Esophagus squamous epithelium (tissue), 5 donors: ENCODE measurements around the gene PEX6. TPM values are rescaled to one million over a fixed set of nuclear protein-coding genes. Genes with fewer than 3 reads are reported as not detected.
A peak's percentile ranks its signal among the peaks of the same experiment; 100 is the strongest.

Experiments
- DNase-seq: peaks from one replicate; lab custom pipeline; 2025; lab: John Stamatoyannopoulos, UW
- H3K27ac ChIP-seq, 4 donors: fragments of 200-600 bp; sonication (generic); one replicate each; pipeline ENCODE4 v1.5.1; 2016 to 2019; ENCODE audit warnings: mild to moderate bottlenecking in 1 of 4
- H3K27me3 ChIP-seq, 4 donors: fragments of 200-600 bp; sonication (generic); 1 replicate in 3 of 4; 2 replicates in 1 of 4; pipeline versions ENCODE4 v1.5.1 to v1.6.0; 2017 to 2021; ENCODE audit warnings: antibody characterized with exemption in 1 of 4
- H3K36me3 ChIP-seq, 3 donors: fragments of 200-600 bp; sonication (generic); one replicate each; pipeline ENCODE4 v1.5.1; 2016 to 2019
- H3K4me1 ChIP-seq, 3 donors: fragments of 200-600 bp; sonication (generic); one replicate each; pipeline ENCODE4 v1.5.1; 2017 to 2019
- H3K4me3 ChIP-seq, 4 donors: fragments of 200-600 bp; sonication (generic); 1 replicate in 3 of 4; 2 replicates in 1 of 4; pipeline ENCODE4 v1.5.1; 2016 to 2019; ENCODE audit warnings: mild to moderate bottlenecking in 2 of 4, moderate library complexity in 1 of 4
- H3K9me3 ChIP-seq, 3 donors: fragments of 200-600 bp; sonication (generic); one replicate each; pipeline ENCODE4 v1.5.1; 2016 to 2019
- CTCF ChIP-seq, 6 experiments: fragments of 450-650 bp in 4 of 6; fragments of 200-600 bp in 2 of 6; sonication (generic) in 2 of 6; IDR thresholded peaks; one replicate each; pipeline ENCODE4 v1.5.1; 2016 to 2019; ENCODE audit warnings: antibody characterized with exemption in 6 of 6, mild to moderate bottlenecking in 4 of 6, moderate library complexity in 4 of 6
- POLR2A ChIP-seq, 4 donors: fragments of 450-650 bp; IDR thresholded peaks; one replicate each; pipeline ENCODE4 v1.6.1; 2017; ENCODE audit warnings: antibody characterized with exemption in 4 of 4, mild to moderate bottlenecking in 4 of 4, moderate library complexity in 3 of 4
- WGBS, 2 donors: methylation state at CpG; one replicate each; pipeline ENCODE4 v1.1.5; 2018; 5-methylcytosine and 5-hydroxymethylcytosine counted together
- intact Hi-C: fragments of 100-400 bp; cut with DNase I; formaldehyde crosslinking; loops from one replicate; pipeline ENCODE4 v1.15.0; 2022
- total RNA-seq, 4 donors: library from RNA; depleted of rRNA; stranded (reverse); fragments of >200 nt; gene quantifications; one replicate each; pipeline ENCODE4 v1.1.0, GENCODE V29; 2016
- donor health status: DM: yes; HTN: yes; CAD: no.

Gene PEX6
- total RNA-seq, 4 donors from 2014 or later: 11.3 to 21.2 (median 17.1) TPM

- no peak for DNase-seq
- Histone ChIP-seq H3K4me3 (no peak overlapping the region), H3K9me3 (no peaks in the 10 kb centered on the region), H3K4me1 (peaks cover 19 to 48% (median 23%) of the 10 kb centered on the region in 3 donors), H3K36me3 (peaks cover 0 to 50% (median 9%) of the 10 kb centered on the region in 3 donors), H3K27ac (no peak overlapping the region), H3K27me3 (no peaks in the 10 kb centered on the region)
- 67% methylated on average over 1 of the region's 1 CpG; no CpG with 5 or more reads in 1 of the 2 donors for WGBS, 2 donors
- no peak for TF ChIP-seq POLR2A (IDR thresholded peaks at IDR 0.05)
- TF ChIP-seq CTCF (IDR thresholded peaks at IDR 0.05): no peak
- intact Hi-C loops: no loop called here
Measured at GRCh38 chr6:42988486-42989020, 9.6 kb upstream of the PEX6 start.

DNA sequence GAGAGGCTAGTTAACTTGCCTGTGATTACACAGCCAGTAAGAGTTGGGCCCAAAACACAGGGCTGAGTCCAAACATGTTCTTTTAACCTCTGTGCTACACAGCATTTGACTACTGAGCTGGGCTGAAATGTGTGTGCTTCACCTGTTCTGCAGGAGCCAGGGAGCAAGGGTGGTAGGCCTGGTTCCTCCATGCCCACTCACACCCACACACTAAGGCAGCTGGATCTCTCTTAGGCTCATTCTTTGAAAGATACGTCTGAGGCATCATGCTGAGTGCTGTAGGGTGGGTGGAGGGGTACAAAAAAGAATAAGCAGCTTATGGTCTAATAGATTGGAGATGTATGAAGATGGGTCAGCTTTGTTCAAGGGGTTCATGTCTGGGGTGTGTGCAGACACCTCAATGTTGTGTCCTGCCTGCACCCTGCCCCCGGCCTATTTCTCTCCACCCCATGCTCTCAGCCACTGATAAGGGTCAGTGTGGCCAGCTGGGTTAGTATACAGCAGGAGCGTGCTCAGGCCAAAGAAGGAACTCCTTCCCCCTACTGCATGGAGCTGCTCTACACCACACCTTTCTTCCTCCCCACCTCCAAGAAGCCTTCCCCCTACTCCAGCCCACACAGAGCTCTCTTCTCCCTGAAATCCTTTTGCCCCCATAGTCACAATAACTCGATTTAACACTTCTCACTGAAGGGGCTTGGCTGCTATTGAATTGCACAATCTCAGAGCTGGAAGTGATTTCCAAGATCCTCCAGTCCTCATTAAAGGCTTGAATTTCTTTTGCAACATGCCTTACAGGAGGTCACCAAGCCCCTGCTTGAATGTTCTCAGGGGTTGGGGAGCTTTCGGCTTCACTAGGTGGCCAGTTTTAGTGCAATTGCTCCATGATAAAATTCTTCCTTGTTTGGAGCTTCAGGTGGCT lies 8.8 kb upstream of the PEX6 start:
- intact Hi-C loops: no loop called here
- H3K36me3 ChIP-seq: peaks cover 0 to 42% (median 9%) of the 10 kb centered on the region in 3 donors
- H3K4me1 ChIP-seq: peaks cover 24 to 52% (median 27%) of the 10 kb centered on the region in 3 donors
- H3K9me3 ChIP-seq: no peaks in the 10 kb centered on the region
- no peak for DNase-seq
- 79 to 80% methylated on average over 5 of the region's 5 CpGs for WGBS, 2 donors
- no peaks in the 10 kb centered on the region for H3K27me3 ChIP-seq
- no peak overlapping the region for H3K4me3 ChIP-seq
- no peak overlapping the region for H3K27ac ChIP-seq
- TF ChIP-seq CTCF (IDR thresholded peaks at IDR 0.05) (no peak), POLR2A (IDR thresholded peaks at IDR 0.05) (no peak)

GRCh38 chr6:42984924-42985475 lies 6.0 kb upstream of the PEX6 start:
- Histone ChIP-seq H3K9me3 (no peaks in the 10 kb centered on the region), H3K4me3 (peak overlapping the region; percentile 63 to 99 (median 74)), H3K4me1 (peaks cover 24 to 57% (median 29%) of the 10 kb centered on the region in 3 donors), H3K27me3 (no peaks in the 10 kb centered on the region), H3K36me3 (peaks cover 0 to 14% (median 9%) of the 10 kb centered on the region in 3 donors), H3K27ac (peak overlapping the region; percentile 86 to 94 (median 88))
- no peak for DNase-seq
- intact Hi-C loops: no loop called here
- TF ChIP-seq POLR2A (IDR thresholded peaks at IDR 0.05): no peak
- TF ChIP-seq CTCF (IDR thresholded peaks at IDR 0.05): no peak
- WGBS, 2 donors: 7 to 11% methylated on average over 7 to 13 of the region's 13 CpGs

DNA sequence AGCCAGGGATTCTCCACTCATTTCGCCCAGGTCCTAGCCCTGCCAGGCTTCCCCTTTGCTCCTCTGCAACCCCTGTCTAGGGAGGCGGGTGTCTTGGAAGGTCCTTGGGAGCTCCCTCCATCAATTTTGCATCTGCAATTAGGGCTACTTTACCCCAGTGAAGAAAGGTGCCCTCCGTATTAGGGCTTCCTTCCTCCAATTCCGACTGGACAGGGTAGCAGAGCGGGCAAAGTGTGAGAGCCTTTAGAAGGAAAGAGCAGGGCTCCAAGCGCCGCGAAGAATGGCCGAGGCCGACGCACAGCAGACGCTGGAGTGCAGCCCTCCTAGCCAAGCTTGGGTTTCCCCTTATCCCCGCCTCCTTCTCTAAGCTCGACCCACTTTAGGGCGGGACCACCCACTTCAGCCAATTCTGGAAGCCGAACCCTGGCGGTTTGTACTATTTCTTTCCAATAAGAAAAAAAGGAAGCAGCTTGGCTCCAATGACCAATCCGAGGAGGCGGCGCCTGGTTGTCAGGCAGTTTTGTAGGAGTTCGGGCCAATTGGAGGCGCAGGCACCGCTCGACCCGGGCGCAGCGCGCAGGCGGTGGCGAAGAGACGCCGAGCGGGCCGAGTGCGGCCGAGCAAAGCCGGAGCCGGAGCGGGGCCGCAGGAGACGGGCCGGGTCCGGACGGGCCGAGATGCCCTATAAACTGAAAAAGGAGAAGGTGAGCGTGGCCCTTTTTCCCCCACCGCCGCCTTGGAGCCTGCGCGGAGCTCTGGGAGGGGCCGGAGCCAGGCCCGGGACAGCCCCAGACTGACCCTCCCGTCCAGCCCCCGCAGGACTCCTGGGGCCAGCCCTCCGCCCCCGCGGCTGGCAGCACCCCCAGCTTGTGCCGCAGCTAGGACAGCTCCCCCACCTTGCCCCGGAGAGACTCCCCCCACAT lies 5.3 kb upstream of the PEX6 start, which contains the start of gene PPP2R5D:
TSS of gene PPP2R5D (plus strand) at position 570 of the 923 bp plus-strand sequence. CDS start at position 678, 108 bp downstream.
- peaks cover 30 to 65% (median 34%) of the 10 kb centered on the region in 3 donors for H3K4me1 ChIP-seq
- no peaks in the 10 kb centered on the region for H3K27me3 ChIP-seq
- intact Hi-C loops: no loop called here
- no peaks in the 10 kb centered on the region for H3K9me3 ChIP-seq
- DNase-seq: peak; percentile 93
- H3K4me3 ChIP-seq: peak within 1 kb of the TSS; percentile 63 to 99 (median 74)
- H3K27ac ChIP-seq: peak within 1 kb of the TSS; percentile 86 to 94 (median 88)
- peaks cover 0 to 7% (median 3%) of the 10 kb centered on the region in 3 donors for H3K36me3 ChIP-seq
- TF ChIP-seq POLR2A (IDR thresholded peaks at IDR 0.05) (peak in 1 of 4 donors; percentile 79), CTCF (IDR thresholded peaks at IDR 0.05) (peak in 3 of 6 experiments; percentile 10 to 24 (median 21))
- 1% methylated on average over 25 to 27 of the region's 59 CpGs for WGBS, 2 donors
